ENCODE measurements around the gene ME2.

The ME2 gene

GRCh38 chr18:50918153-50918552 is 39.2 kb downstream of the ME2 start:
- TF ChIP-seq CTCF (conservative IDR thresholded peaks at IDR 0.05; ENCODE audit: low read depth, low read length) = no peak
- no peak for DNase-seq (ENCODE audit: low read depth)
- no peak overlapping the region for H3K4me3 ChIP-seq (ENCODE audit: low read depth, low read length)

- H3K4me3 ChIP-seq (ENCODE audit: low read depth, low read length) = no peak overlapping the region
- peak; percentile 4 for DNase-seq (ENCODE audit: low read depth)
- no peak for TF ChIP-seq CTCF (conservative IDR thresholded peaks at IDR 0.05; ENCODE audit: low read depth, low read length)
Observed at GRCh38 chr18:50924372-50924771, 45.5 kb downstream of the ME2 start.

GRCh38 chr18:50926521-50926920 is 47.6 kb downstream of the ME2 start:
- H3K4me3 ChIP-seq (ENCODE audit: low read depth, low read length) = no peak overlapping the region
- no peak for DNase-seq (ENCODE audit: low read depth)
- no peak for TF ChIP-seq CTCF (conservative IDR thresholded peaks at IDR 0.05; ENCODE audit: low read depth, low read length)

DNA sequence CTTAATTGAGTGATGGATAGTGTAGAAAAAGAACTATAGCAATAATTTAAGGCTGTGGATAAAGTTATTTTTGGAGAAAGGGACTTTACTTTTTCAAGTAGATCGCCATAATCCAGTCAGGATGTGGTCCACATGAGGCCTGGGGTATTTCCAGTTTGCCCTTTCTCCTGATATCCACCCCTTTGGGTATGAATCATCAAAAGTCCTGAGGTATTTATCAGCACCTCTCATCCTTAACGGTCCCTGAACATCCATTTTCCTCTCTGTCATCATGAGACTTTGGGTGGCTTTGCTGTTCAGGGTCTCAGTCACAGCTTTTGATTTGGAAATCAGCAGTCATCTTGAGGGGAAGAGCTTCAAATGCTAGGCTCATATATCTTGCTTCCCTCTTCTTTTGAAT is 49.6 kb downstream of the ME2 start:
- DNase-seq (ENCODE audit: low read depth) = peak; percentile 6
- no peak overlapping the region for H3K4me3 ChIP-seq (ENCODE audit: low read depth, low read length)
- no peak for TF ChIP-seq CTCF (conservative IDR thresholded peaks at IDR 0.05; ENCODE audit: low read depth, low read length)

GRCh38 chr18:50933684-50934083 is 54.8 kb downstream of the ME2 start:
- DNase-seq (ENCODE audit: low read depth) = no peak
- TF ChIP-seq CTCF (conservative IDR thresholded peaks at IDR 0.05; ENCODE audit: low read depth, low read length) = no peak
- no peak overlapping the region for H3K4me3 ChIP-seq (ENCODE audit: low read depth, low read length)

- DNase-seq (ENCODE audit: low read depth) = no peak
- H3K4me3 ChIP-seq (ENCODE audit: low read depth, low read length) = no peak overlapping the region
- no peak for TF ChIP-seq CTCF (conservative IDR thresholded peaks at IDR 0.05; ENCODE audit: low read depth, low read length)
Observed at GRCh38 chr18:50934545-50935211, 55.8 kb downstream of the ME2 start.

GRCh38 chr18:50935493-50936191 is 56.7 kb downstream of the ME2 start:
- no peak for DNase-seq (ENCODE audit: low read depth)
- H3K4me3 ChIP-seq (ENCODE audit: low read depth, low read length) = no peak overlapping the region
- TF ChIP-seq CTCF (conservative IDR thresholded peaks at IDR 0.05; ENCODE audit: low read depth, low read length) = no peak

Measured in choroid plexus epithelial cell (primary cell).